ENCODE data around the gene CSNK2A1.

The CSNK2A1 gene

DNA sequence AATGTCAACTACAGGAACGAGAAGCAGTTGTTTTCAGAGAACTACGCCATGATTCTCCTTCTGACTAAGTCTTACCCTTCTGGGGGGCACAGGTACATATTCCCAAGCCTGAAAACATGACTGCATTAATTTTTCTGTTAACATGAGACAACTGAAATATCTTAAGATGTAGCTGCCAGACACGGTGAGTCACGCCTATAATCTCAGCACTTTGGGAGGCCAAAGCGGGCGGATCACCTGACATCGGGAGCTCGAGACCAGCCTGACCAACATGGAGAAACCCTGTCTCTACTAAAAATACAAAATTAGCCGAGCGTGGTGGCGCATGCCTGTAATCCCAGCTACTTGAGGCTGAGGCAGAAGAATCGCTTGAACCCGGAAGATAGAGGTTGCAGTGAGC is 103.0 kb downstream of the CSNK2A1 start:
- H3K4me3 ChIP-seq (ENCODE audit: low read length) = no peak overlapping the region
- TF ChIP-seq, protein P1, sequence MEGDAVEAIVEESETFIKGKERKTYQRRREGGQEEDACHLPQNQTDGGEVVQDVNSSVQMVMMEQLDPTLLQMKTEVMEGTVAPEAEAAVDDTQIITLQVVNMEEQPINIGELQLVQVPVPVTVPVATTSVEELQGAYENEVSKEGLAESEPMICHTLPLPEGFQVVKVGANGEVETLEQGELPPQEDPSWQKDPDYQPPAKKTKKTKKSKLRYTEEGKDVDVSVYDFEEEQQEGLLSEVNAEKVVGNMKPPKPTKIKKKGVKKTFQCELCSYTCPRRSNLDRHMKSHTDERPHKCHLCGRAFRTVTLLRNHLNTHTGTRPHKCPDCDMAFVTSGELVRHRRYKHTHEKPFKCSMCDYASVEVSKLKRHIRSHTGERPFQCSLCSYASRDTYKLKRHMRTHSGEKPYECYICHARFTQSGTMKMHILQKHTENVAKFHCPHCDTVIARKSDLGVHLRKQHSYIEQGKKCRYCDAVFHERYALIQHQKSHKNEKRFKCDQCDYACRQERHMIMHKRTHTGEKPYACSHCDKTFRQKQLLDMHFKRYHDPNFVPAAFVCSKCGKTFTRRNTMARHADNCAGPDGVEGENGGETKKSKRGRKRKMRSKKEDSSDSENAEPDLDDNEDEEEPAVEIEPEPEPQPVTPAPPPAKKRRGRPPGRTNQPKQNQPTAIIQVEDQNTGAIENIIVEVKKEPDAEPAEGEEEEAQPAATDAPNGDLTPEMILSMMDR (IDR thresholded peaks at IDR 0.05; ENCODE audit: insufficient read depth, low read depth, low read length, missing control alignments) = no peak
- DNase-seq (ENCODE audit: low read depth) = no peak

DNA sequence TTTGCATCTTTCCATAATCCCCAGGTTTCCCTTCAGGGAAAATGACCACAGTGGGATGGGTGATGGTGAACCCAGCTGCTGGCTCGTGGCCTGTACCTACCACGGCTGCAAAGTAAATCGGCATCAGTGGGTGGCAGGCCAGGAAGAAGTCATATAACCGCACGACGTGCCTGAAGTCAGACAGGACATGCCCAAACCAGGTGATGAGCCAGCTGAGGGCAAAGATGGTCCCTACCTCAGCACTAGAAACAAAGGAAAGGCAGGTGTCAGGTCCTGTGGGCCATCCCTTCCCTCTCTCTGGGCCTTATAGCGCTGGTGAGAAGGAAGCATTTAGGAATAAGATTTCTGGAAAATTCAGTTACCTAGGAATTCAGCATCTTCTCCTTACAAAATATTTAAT is 103.4 kb downstream of the CSNK2A1 start:
- no peak overlapping the region for H3K4me3 ChIP-seq (ENCODE audit: low read length)
- DNase-seq (ENCODE audit: low read depth) = no peak

DNA sequence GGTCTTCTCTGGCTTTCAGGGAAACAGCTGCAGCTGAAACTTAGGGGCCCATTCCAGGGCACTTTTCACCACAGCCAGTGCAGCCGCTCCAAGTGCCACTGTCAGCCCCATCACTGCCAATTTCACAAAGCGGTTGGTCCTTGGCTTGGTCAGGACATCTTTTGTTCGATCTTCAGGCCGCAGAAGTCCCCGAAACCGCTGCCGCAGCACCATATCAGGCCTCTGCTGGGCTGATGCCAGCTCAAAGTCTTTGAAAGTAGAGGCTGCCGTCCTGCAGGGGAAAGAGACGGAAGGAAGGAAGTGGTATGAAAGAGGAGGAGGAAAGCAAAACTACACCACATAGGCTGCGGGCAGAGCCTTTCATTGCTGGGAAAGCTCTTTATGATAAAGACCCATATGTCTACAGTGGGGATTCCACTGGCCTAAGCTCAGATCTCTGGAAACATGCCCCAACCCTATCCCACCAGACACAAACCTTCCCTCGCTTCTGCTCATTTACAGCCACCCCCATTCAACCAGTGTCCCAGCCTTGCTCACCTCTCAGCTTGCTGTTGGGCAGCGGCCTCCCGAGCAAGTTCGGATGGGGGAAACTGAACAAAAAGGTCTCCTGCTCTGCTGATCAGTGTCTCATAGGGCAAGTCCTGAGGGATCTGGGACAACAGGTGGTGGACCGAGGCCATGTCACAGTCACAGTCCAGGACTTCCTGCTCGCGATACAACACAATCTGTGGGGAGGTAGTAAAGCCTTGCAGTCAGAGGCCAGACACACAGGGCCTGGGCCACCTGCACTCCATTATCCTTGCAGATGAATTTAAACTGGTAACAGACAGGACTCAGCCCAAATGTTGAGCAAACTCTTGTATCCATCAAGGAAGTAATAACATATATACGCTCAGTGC is 104.8 kb downstream of the CSNK2A1 start:
- H3K4me3 ChIP-seq (ENCODE audit: low read length) = no peak overlapping the region
- DNase-seq (ENCODE audit: low read depth) = no peak
- TF ChIP-seq, protein P1 (IDR thresholded peaks at IDR 0.05; ENCODE audit: insufficient read depth, low read depth, low read length, missing control alignments) = no peak

More for the DNA sequence above, 103.4 kb downstream of the CSNK2A1 start:
- TF ChIP-seq, protein P1 (IDR thresholded peaks at IDR 0.05; ENCODE audit: insufficient read depth, low read depth, low read length, missing control alignments) = no peak

DNA sequence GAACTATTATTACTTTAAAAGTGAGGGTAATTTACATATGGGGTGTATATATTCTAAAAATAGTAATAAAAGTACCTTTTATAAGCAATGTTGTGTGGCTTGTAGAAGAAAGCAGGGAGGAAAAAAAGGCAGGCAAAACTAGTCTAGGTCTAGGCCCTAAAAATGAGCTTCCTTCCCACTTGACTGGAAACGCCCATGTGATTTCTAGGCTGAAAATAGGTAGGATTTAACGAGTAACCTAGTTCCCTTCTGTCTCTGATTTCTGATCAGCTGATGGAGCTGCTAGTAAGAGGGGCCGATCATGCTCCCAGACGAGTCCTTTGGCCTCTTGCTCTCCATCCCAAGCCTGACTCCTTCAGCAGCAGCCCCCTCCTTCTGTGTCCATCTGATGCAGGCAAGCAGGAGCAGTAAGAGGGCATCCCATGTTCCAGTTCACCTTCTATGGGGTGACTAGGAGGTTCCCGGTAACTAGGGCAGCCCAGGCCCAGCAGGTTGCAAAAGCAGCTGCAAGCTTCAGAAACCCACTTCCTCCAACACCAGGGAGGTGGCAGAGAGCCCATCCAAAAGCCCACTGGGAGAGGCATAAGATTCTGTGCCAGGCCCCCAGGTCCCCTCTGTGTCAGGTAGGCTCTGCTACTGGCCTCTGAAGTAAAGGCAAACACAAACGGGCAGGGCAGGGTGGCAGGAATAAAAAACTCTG is 105.7 kb downstream of the CSNK2A1 start:
- no peak overlapping the region for H3K4me3 ChIP-seq (ENCODE audit: low read length)
- no peak for DNase-seq (ENCODE audit: low read depth)
- TF ChIP-seq, protein P1 (IDR thresholded peaks at IDR 0.05; ENCODE audit: insufficient read depth, low read depth, low read length, missing control alignments) = no peak

DNA sequence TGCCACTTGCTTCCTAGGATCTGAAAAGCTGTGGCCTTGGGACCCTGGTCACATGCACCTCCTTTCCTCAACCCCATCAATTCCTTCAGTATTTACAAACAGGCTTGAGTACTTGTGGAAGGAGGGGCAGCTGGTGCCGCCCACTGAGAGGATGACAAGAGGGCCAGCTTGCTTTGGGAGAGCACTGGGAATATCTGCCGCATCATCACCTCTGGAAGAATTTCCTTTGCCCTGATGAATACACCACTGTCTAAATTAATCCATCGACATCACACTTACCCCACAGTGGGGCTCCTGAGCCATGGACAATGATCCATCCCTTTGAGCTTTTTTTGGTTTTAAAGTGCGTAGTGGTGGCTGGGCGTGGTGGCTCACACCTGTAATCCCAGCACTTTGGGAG is 107.1 kb downstream of the CSNK2A1 start:
- no peak overlapping the region for H3K4me3 ChIP-seq (ENCODE audit: low read length)
- TF ChIP-seq, protein P1 (IDR thresholded peaks at IDR 0.05; ENCODE audit: insufficient read depth, low read depth, low read length, missing control alignments) = no peak
- DNase-seq (ENCODE audit: low read depth) = no peak

DNA sequence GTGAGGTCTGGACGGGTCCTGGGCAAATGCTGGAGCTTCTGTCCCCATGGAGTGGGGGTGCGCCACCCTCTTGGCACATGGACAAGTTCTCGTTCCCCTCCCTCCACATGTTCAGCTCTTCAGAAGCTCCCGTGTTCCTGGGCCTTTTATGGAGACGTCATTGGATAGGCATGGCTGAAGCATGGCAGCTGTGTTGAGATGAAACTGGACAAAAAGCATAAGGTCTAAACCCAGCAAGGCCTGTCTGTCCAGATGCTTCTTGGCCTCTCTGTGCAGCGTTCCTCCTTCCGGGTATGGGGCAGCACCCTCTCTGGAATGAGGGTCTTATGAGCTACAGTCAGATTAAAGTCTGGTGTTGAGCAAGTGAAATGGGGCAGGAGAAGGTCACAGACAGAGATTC is 108.0 kb downstream of the CSNK2A1 start:
- TF ChIP-seq, protein P1 (IDR thresholded peaks at IDR 0.05; ENCODE audit: insufficient read depth, low read depth, low read length, missing control alignments) = no peak
- no peak for DNase-seq (ENCODE audit: low read depth)
- H3K4me3 ChIP-seq (ENCODE audit: low read length) = no peak overlapping the region

All from epithelial cell of esophagus (primary cell).